GM12891 (cell line): ENCODE measurements around the gene DMRT3.

Experiments used
- DNase-seq: peaks from one replicate; pipeline ENCODE4 v3.0.0; 2011; ENCODE audit warnings: low spot score; ENCODE audit not compliant: insufficient read length
- FAIRE-seq: peaks from 2 replicates; lab custom pipeline; 2011; peaks lifted over from hg19 to GRCh38; lab: Jason Lieb, UNC
- PAX5 ChIP-seq: IDR thresholded peaks from 2 replicates; pipeline ENCODE4 v1.6.1; 2011; ENCODE audit warnings: low read length, moderate library complexity, mild to moderate bottlenecking; ENCODE audit not compliant: insufficient read depth, severe bottlenecking
- POLR2A ChIP-seq: IDR thresholded peaks from 2 replicates; pipeline ENCODE4 v1.6.1; 2011; ENCODE audit warnings: low read depth, low read length, control low read depth
- POLR2AphosphoS5 ChIP-seq: IDR thresholded peaks from 2 replicates; pipeline ENCODE4 v1.6.1; 2011; ENCODE audit warnings: low read depth, low read length, control low read depth
- POU2F2 ChIP-seq: IDR thresholded peaks from 2 replicates; pipeline ENCODE4 v1.6.1; 2011; ENCODE audit warnings: low read depth, mild to moderate bottlenecking, control low read depth, low read length, moderate library complexity
- SPI1 ChIP-seq: IDR thresholded peaks from 2 replicates; pipeline ENCODE4 v1.6.1; 2011; ENCODE audit warnings: low read depth, low read length, control low read depth
- TAF1 ChIP-seq: IDR thresholded peaks from 2 replicates; pipeline ENCODE4 v1.6.1; 2011; ENCODE audit warnings: low read depth, low read length, control low read depth

The DMRT3 gene

DNA sequence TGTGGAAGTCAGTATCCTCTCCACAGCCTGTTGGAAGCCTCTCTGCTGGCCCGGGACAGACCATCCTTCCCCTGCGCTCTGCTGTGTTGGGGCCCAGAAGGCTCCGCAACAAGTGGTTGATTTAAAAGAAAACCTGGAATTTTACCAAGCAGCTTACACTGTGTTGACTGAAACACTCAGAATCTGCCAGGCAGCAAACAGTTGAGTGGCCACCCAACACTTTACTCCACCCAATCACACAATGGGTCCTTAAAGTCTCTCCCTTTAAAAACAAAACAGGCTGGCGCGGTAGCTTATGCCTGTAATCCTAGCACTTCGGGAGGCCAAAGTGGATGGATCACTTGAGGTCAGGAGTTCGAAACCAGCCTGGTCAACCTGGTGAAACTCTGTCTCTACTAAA lies 28.0 kb upstream of the DMRT3 start:
- TF ChIP-seq POU2F2 = no peak
- no peak for TF ChIP-seq SPI1
- TF ChIP-seq PAX5 = no peak
- no peak for TF ChIP-seq POLR2A
- no peak for TF ChIP-seq POLR2AphosphoS5
- TF ChIP-seq TAF1 = no peak
- no peak for DNase-seq
- no peak for FAIRE-seq

DNA sequence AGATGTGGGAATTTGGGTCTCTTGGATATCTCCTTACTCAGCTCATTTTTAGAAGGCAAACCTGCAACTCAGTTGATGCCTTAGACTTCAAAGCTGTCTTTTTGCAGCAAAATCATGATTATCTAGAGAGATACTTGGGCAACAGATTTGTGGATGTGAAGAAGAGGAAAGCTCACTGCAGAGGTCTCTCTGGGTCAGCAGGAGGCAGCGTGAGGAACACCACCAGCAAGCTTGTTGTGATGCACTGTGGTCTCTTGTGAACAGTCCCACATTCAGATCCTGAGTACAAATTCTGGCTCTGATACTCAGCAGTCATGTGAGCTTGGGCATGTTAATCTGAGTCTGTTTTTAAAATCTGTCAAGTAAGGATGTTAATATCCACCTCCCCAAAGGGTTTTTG lies 26.3 kb upstream of the DMRT3 start:
- TF ChIP-seq POLR2A = no peak
- DNase-seq (no peak), FAIRE-seq (no peak)

DNA sequence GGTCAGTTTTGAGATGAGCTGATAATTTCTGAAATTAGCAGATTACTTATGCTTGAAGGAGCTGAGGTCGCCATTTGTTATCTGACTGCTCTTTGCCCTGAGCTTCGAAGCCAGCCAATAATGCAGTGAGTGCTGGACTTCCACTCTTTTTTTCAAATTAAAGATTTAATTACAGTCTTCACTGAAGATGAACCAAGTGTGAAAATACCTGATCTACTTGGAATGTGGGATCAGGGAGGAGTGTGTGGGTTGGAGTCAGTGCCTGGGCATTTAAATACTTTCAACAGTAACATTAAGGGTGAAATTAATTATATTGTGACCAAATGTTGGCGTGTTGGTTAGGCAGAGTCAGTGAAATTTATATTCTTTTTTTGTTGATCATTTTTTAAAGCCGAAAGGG lies 23.9 kb upstream of the DMRT3 start:
- no peak for FAIRE-seq
- TF ChIP-seq POLR2A (no peak), TAF1 (no peak), PAX5 (no peak), SPI1 (no peak), POU2F2 (no peak), POLR2AphosphoS5 (no peak)
- no peak for DNase-seq

GRCh38 chr9:959105-959504 lies 17.4 kb upstream of the DMRT3 start:
- FAIRE-seq (no peak), DNase-seq (no peak)
- TF ChIP-seq PAX5 = no peak
- TF ChIP-seq SPI1 = no peak
- TF ChIP-seq TAF1 = no peak
- no peak for TF ChIP-seq POLR2A
- no peak for TF ChIP-seq POU2F2
- no peak for TF ChIP-seq POLR2AphosphoS5

GRCh38 chr9:959914-960313 lies 16.5 kb upstream of the DMRT3 start:
- DNase-seq = no peak

DNA sequence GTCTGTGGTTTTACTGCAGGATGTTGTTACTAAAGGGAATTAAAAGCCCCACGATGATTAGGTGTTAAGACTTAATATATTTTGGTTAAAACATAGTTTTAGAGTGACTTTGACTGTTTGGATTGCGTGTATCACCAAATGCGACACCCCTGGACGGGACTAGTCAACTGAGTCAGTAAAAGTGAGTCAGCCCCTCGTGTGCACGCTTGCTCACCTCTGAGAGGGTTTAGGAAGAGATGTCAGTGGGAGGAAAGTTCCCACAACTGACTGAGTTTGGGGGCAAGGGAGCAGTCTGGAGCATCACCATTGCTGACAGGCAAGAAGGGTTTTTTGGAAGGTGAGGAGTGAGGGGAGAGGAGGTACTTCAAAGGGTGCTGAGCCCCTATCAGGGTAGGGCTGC lies 14.4 kb upstream of the DMRT3 start:
- no peak for TF ChIP-seq TAF1
- FAIRE-seq (no peak), DNase-seq (no peak)

More at GRCh38 chr9:959914-960313, 16.5 kb upstream of the DMRT3 start:
- TF ChIP-seq POU2F2 (no peak), POLR2AphosphoS5 (no peak), POLR2A (no peak), TAF1 (no peak), SPI1 (no peak), PAX5 (no peak)
- FAIRE-seq = no peak

DNA sequence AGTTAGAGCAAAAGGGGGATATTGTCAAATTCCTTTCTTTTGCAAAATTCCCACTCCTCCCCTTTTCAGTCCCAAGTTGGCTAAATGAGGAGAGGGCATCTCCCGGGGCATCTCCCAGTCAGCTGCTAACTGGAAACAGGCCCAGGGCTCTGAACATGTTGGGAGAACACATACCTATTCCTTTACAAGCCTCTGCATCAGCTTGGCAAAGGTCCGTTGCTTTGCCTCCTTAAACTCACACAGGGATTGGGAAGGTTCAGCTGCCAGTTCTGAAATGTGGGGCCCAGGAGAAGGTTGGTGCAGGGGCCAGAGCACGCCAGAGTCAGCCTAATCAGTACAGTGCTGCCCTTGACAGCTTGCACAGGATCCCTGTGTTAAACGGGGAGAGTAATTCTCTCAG lies 11.0 kb upstream of the DMRT3 start:
- FAIRE-seq = no peak
- no peak for DNase-seq
- TF ChIP-seq TAF1 = no peak
- TF ChIP-seq SPI1 = no peak

- DNase-seq = no peak
- no peak for FAIRE-seq
- TF ChIP-seq TAF1 (no peak), PAX5 (no peak), SPI1 (no peak), POLR2AphosphoS5 (no peak), POU2F2 (no peak), POLR2A (no peak)
These were observed 9.6 kb upstream of the DMRT3 start for GRCh38 chr9:966870-967269.

GRCh38 chr9:967436-967835 lies 9.0 kb upstream of the DMRT3 start:
- TF ChIP-seq POU2F2 = no peak
- TF ChIP-seq SPI1 = no peak
- TF ChIP-seq POLR2A = no peak
- no peak for TF ChIP-seq TAF1
- no peak for TF ChIP-seq PAX5
- TF ChIP-seq POLR2AphosphoS5 = no peak
- DNase-seq (no peak), FAIRE-seq (no peak)

GRCh38 chr9:967903-968641 lies 8.4 kb upstream of the DMRT3 start:
- no peak for DNase-seq
- TF ChIP-seq POLR2A (no peak), POLR2AphosphoS5 (no peak), PAX5 (no peak), TAF1 (no peak), SPI1 (no peak), POU2F2 (no peak)
- no peak for FAIRE-seq
